ENCODE measurements around the gene SZRD1. TPM values are rescaled to one million over a fixed set of nuclear protein-coding genes. Genes with fewer than 3 reads are reported as not detected.

SZRD1 gene
- total and polyA plus RNA-seq, 4 donors: 14.2 to 44.3 (median 25.0) TPM

DNA sequence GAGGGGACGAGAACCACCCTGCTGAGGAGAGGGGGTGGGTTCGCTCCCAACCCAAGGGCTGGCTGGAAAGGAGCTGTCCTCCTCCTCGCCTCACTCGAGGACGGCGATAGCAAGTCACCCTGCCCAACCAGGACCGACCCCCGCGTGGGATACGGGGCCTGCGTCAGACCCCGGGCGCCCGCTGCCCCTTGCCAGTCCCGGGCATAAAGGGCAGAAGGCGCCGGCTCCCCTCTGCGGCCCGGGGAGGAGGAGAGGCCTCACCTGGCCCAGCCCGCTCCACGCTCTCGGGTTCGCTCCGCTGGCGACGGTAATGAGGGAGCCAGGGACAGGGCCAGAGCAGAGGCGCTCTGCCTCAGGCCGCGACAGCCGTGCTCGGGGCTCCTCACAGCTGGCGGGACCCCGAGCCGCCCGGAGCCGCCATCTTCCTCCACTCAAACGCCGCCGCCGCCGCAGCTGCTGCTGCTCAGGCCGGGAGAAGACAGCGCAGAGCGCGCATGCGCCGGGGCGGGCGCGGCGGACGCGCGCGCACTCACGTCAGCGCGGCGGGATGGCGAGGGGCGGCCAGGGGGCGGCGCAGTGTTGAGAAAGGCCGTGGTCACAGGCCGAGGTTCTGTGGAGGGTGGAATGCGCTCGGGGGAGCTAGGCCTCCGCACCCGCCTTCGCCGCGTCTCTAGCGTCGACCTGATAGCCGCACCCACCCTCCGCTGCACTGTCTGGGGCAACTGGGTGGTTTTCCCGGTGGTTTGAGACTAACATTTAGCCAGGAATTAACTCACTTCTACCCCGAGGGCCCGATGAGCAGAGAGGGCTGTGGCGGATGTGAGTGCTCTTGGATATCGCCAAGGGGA lies 14.8 kb upstream of the SZRD1 start, which contains the start of gene FBXO42:
FBXO42 (minus strand) TSS at position 487 of the 848 bp plus-strand sequence. CDS start 37,062 bp downstream, outside the sequence.
- peak; percentile 91 for DNase-seq (ENCODE audit: low spot score)
- WGBS: under 1% methylated on average over 81 of the region's 81 CpGs
- H3K4me1 ChIP-seq (ENCODE audit: control insufficient read depth in 4 of 4, insufficient read depth in 4 of 4, low read length in 3 of 4): peaks cover 4 to 26% (median 16%) of the 10 kb centered on the region in 4 donors

More for the DNA sequence above, 14.8 kb upstream of the SZRD1 start, which contains the start of gene FBXO42:
- H3K36me3 ChIP-seq (ENCODE audit: control insufficient read depth in 4 of 4, insufficient read depth in 3 of 4, low read depth in 1 of 4, low read length in 3 of 4): no peaks in the 10 kb centered on the region
- H3K9ac ChIP-seq (ENCODE audit: low read depth in 1 of 2, low read length in 2 of 2): peak within 1 kb of the TSS; percentile 91 to 97
- peak within 1 kb of the TSS; percentile 94 to 96 for H3K27ac ChIP-seq (ENCODE audit: low read depth in 1 of 2, low read length in 2 of 2)
- TF ChIP-seq RAD21 (IDR thresholded peaks at IDR 0.05) (peak in 1 of 2 donors; percentile 26), NR2F2 (IDR thresholded peaks at IDR 0.05) (no peak), RXRA (IDR thresholded peaks at IDR 0.05) (no peak), FOXA2 (IDR thresholded peaks at IDR 0.05) (no peak), SP1 (IDR thresholded peaks at IDR 0.05) (no peak), EGR1 (IDR thresholded peaks at IDR 0.05; ENCODE audit: low read depth in 2 of 2) (no peak), HNF4A (conservative IDR thresholded peaks at IDR 0.05) (no peak), FOXA1 (IDR thresholded peaks at IDR 0.05) (no peak), HNF4G (IDR thresholded peaks at IDR 0.05) (no peak), TAF1 (conservative IDR thresholded peaks at IDR 0.05) (no peak), GABPA (IDR thresholded peaks at IDR 0.05 in 1 of 2, conservative IDR thresholded peaks at IDR 0.05 in 1 of 2) (no peak), JUND (IDR thresholded peaks at IDR 0.05) (no peak), YY1 (IDR thresholded peaks at IDR 0.05) (peak; percentile 93)
- TF ChIP-seq, protein P1, sequence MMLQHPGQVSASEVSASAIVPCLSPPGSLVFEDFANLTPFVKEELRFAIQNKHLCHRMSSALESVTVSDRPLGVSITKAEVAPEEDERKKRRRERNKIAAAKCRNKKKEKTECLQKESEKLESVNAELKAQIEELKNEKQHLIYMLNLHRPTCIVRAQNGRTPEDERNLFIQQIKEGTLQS (IDR thresholded peaks at IDR 0.05): no peak
- TF ChIP-seq, protein P2, sequence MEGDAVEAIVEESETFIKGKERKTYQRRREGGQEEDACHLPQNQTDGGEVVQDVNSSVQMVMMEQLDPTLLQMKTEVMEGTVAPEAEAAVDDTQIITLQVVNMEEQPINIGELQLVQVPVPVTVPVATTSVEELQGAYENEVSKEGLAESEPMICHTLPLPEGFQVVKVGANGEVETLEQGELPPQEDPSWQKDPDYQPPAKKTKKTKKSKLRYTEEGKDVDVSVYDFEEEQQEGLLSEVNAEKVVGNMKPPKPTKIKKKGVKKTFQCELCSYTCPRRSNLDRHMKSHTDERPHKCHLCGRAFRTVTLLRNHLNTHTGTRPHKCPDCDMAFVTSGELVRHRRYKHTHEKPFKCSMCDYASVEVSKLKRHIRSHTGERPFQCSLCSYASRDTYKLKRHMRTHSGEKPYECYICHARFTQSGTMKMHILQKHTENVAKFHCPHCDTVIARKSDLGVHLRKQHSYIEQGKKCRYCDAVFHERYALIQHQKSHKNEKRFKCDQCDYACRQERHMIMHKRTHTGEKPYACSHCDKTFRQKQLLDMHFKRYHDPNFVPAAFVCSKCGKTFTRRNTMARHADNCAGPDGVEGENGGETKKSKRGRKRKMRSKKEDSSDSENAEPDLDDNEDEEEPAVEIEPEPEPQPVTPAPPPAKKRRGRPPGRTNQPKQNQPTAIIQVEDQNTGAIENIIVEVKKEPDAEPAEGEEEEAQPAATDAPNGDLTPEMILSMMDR (IDR thresholded peaks at IDR 0.05; ENCODE audit: low read depth, low read length, missing input control): peak; percentile 21
- TF ChIP-seq, protein P3, sequence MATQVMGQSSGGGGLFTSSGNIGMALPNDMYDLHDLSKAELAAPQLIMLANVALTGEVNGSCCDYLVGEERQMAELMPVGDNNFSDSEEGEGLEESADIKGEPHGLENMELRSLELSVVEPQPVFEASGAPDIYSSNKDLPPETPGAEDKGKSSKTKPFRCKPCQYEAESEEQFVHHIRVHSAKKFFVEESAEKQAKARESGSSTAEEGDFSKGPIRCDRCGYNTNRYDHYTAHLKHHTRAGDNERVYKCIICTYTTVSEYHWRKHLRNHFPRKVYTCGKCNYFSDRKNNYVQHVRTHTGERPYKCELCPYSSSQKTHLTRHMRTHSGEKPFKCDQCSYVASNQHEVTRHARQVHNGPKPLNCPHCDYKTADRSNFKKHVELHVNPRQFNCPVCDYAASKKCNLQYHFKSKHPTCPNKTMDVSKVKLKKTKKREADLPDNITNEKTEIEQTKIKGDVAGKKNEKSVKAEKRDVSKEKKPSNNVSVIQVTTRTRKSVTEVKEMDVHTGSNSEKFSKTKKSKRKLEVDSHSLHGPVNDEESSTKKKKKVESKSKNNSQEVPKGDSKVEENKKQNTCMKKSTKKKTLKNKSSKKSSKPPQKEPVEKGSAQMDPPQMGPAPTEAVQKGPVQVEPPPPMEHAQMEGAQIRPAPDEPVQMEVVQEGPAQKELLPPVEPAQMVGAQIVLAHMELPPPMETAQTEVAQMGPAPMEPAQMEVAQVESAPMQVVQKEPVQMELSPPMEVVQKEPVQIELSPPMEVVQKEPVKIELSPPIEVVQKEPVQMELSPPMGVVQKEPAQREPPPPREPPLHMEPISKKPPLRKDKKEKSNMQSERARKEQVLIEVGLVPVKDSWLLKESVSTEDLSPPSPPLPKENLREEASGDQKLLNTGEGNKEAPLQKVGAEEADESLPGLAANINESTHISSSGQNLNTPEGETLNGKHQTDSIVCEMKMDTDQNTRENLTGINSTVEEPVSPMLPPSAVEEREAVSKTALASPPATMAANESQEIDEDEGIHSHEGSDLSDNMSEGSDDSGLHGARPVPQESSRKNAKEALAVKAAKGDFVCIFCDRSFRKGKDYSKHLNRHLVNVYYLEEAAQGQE (IDR thresholded peaks at IDR 0.05): peak; percentile 27
- TF ChIP-seq, protein P4, sequence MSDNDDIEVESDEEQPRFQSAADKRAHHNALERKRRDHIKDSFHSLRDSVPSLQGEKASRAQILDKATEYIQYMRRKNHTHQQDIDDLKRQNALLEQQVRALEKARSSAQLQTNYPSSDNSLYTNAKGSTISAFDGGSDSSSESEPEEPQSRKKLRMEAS (IDR thresholded peaks at IDR 0.05): no peak
- TF ChIP-seq, protein P5, sequence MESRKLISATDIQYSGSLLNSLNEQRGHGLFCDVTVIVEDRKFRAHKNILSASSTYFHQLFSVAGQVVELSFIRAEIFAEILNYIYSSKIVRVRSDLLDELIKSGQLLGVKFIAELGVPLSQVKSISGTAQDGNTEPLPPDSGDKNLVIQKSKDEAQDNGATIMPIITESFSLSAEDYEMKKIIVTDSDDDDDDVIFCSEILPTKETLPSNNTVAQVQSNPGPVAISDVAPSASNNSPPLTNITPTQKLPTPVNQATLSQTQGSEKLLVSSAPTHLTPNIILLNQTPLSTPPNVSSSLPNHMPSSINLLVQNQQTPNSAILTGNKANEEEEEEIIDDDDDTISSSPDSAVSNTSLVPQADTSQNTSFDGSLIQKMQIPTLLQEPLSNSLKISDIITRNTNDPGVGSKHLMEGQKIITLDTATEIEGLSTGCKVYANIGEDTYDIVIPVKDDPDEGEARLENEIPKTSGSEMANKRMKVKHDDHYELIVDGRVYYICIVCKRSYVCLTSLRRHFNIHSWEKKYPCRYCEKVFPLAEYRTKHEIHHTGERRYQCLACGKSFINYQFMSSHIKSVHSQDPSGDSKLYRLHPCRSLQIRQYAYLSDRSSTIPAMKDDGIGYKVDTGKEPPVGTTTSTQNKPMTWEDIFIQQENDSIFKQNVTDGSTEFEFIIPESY (IDR thresholded peaks at IDR 0.05): no peak
- no peaks in the 10 kb centered on the region for H3K9me3 ChIP-seq (ENCODE audit: control insufficient read depth in 4 of 4, low read length in 3 of 4)
- no peaks in the 10 kb centered on the region for H3K27me3 ChIP-seq (ENCODE audit: control insufficient read depth in 4 of 4, insufficient read depth in 4 of 4, low read length in 3 of 4)
- peak within 1 kb of the TSS; percentile 81 to 91 (median 89) for H3K4me3 ChIP-seq (ENCODE audit: low read depth in 1 of 3, low read length in 3 of 3)

All from liver (tissue), 9 donors.